Measurements from ENCODE around the gene SCMH1. TPM values are rescaled to one million over a fixed set of nuclear protein-coding genes. Genes with fewer than 3 reads are reported as not detected.
"Not testable (repeated sequence)": the region's sequence is repeated elsewhere in the genome, so short reads cannot be mapped to it uniquely, and the experiment has no call there.

SCMH1 gene
- total and polyA plus RNA-seq, 4 donors: 6.6 to 12.8 (median 10.5) TPM

GRCh38 chr1:41118645-41119044 lies 123.5 kb downstream of the SCMH1 start:
- Histone ChIP-seq H3K27me3 (ENCODE audit: control insufficient read depth in 4 of 4, insufficient read depth in 4 of 4, low read length in 3 of 4) (no peaks in the 10 kb centered on the region), H3K4me1 (ENCODE audit: control insufficient read depth in 4 of 4, insufficient read depth in 4 of 4, low read length in 3 of 4) (no peaks in the 10 kb centered on the region), H3K9me3 (ENCODE audit: control insufficient read depth in 4 of 4, low read length in 3 of 4) (no peaks in the 10 kb centered on the region), H3K4me3 (ENCODE audit: low read depth in 1 of 3, low read length in 3 of 3) (no peak overlapping the region), H3K36me3 (ENCODE audit: control insufficient read depth in 4 of 4, insufficient read depth in 3 of 4, low read depth in 1 of 4, low read length in 3 of 4) (peaks cover 0 to 2% (median 2%) of the 10 kb centered on the region in 4 donors), H3K9ac (ENCODE audit: low read depth in 1 of 2, low read length in 2 of 2) (no peak overlapping the region), H3K27ac (ENCODE audit: low read depth in 1 of 2, low read length in 2 of 2) (no peak overlapping the region)
- no peak for DNase-seq (ENCODE audit: low spot score)
- TF ChIP-seq JUND (IDR thresholded peaks at IDR 0.05) (no peak), ZBTB33 (IDR thresholded peaks at IDR 0.05) (no peak), TAF1 (conservative IDR thresholded peaks at IDR 0.05) (no peak), REST (IDR thresholded peaks at IDR 0.05) (no peak), YY1 (IDR thresholded peaks at IDR 0.05) (no peak), MAX (IDR thresholded peaks at IDR 0.05) (no peak), NR2F2 (IDR thresholded peaks at IDR 0.05) (no peak), ATF3 (IDR thresholded peaks at IDR 0.05) (no peak), EGR1 (IDR thresholded peaks at IDR 0.05; ENCODE audit: low read depth in 2 of 2) (no peak), RXRA (IDR thresholded peaks at IDR 0.05) (no peak), HNF4G (IDR thresholded peaks at IDR 0.05) (no peak), RAD21 (IDR thresholded peaks at IDR 0.05) (no peak), HNF4A (conservative IDR thresholded peaks at IDR 0.05) (no peak), FOXA2 (IDR thresholded peaks at IDR 0.05) (no peak), FOXA1 (IDR thresholded peaks at IDR 0.05) (no peak), CTCF (IDR thresholded peaks at IDR 0.05; ENCODE audit: low read depth, low read length, missing input control) (no peak)

- DNase-seq (ENCODE audit: low spot score); H3K9me3 ChIP-seq (ENCODE audit: control insufficient read depth in 4 of 4, low read length in 3 of 4); H3K27me3 ChIP-seq (ENCODE audit: control insufficient read depth in 4 of 4, insufficient read depth in 4 of 4, low read length in 3 of 4); H3K9ac ChIP-seq (ENCODE audit: low read depth in 1 of 2, low read length in 2 of 2); H3K27ac ChIP-seq (ENCODE audit: low read depth in 1 of 2, low read length in 2 of 2); H3K4me1 ChIP-seq (ENCODE audit: control insufficient read depth in 4 of 4, insufficient read depth in 4 of 4, low read length in 3 of 4); H3K4me3 ChIP-seq (ENCODE audit: low read depth in 1 of 3, low read length in 3 of 3): not testable (repeated sequence)
- 94% methylated on average over 13 of the region's 15 CpGs for WGBS
- peaks cover 0 to 12% (median 2%) of the 10 kb centered on the region in 4 donors for H3K36me3 ChIP-seq (ENCODE audit: control insufficient read depth in 4 of 4, insufficient read depth in 3 of 4, low read depth in 1 of 4, low read length in 3 of 4)
These were observed 124.9 kb downstream of the SCMH1 start for GRCh38 chr1:41117241-41117640.
